ENCODE measurements around the gene REEP6. TPM values are rescaled to one million over a fixed set of nuclear protein-coding genes. Genes with fewer than 3 reads are reported as not detected.

REEP6 gene
- polyA plus RNA-seq, 1 of the 3 experiments (the other 2 are of a cell fraction) = 9.1 TPM

DNA sequence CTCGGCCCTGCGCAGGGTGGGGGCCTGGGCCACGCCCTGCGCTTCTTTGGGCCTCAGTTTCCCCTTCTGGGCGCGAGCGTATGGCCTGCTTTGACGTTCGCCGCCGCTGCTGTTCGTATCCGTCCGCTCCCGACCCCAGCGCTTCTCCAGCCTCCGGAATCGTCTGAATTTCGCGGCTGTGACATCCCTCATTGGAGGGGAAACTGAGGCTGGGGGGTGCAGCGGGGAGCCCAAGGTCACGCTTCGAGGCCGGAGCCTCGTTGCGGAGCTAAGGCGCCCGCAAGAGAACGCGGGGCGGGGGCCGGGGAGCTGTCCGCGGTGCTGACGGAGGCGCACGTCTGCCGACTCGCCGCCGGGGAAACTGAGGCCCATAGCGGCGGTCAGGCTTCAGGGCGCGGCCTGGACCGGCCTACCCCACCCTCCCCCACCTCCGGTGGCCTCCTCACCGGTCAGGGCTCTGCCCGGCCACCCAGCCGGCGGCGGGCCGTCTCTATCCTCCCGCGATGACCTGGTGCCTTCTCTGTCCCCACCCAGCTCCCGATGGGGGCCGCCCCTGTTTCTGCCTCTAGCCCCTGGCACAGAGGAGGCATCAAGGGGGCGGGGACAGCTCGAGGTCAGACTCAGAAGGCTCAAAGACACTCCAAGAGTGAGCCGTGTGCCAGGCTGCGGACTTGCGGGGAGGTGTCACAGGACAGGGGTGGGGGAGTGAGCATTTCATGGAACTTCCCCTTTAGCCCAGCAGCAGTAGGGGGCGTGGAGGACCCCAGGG lies 44.1 kb upstream of the REEP6 start:
- CTCF ChIA-PET = interaction anchor here (1.1 to 1.2 kb wide), 2 partner anchors 10 to 131 kb away, joined by 3 to 4 read pairs; no protein-coding TSS in a partner anchor
- H3F3A ChIP-seq (replicated peaks; ENCODE audit: insufficient read depth) = peaks cover 41% of the 10 kb centered on the region
- peak; percentile 73 for DNase-seq
- H4K20me1 ChIP-seq (ENCODE audit: insufficient read depth) = peaks cover 46% of the 10 kb centered on the region
- H3K79me2 ChIP-seq (ENCODE audit: insufficient read depth) = peaks cover 3% of the 10 kb centered on the region
- peak overlapping the region; percentile 64 to 68 for H3K4me3 ChIP-seq (ENCODE audit: low read depth in 2 of 2, low read length in 1 of 2)
- H3K9ac ChIP-seq = no peak overlapping the region
- peak overlapping the region in 1 of 2 experiments; percentile 58; a peak in 1 of 4 replicates for H3K27ac ChIP-seq (ENCODE audit: low read depth in 2 of 2, low read length in 1 of 2)
- TF ChIP-seq RFX5 (IDR thresholded peaks at IDR 0.05; ENCODE audit: low read length) (no peak), SMC3 (IDR thresholded peaks at IDR 0.05; ENCODE audit: low read depth, low read length) (no peak), GABPA (IDR thresholded peaks at IDR 0.05; ENCODE audit: low read depth) (no peak), YY1 (IDR thresholded peaks at IDR 0.05; ENCODE audit: low read depth) (no peak)
- TF ChIP-seq, protein P1, sequence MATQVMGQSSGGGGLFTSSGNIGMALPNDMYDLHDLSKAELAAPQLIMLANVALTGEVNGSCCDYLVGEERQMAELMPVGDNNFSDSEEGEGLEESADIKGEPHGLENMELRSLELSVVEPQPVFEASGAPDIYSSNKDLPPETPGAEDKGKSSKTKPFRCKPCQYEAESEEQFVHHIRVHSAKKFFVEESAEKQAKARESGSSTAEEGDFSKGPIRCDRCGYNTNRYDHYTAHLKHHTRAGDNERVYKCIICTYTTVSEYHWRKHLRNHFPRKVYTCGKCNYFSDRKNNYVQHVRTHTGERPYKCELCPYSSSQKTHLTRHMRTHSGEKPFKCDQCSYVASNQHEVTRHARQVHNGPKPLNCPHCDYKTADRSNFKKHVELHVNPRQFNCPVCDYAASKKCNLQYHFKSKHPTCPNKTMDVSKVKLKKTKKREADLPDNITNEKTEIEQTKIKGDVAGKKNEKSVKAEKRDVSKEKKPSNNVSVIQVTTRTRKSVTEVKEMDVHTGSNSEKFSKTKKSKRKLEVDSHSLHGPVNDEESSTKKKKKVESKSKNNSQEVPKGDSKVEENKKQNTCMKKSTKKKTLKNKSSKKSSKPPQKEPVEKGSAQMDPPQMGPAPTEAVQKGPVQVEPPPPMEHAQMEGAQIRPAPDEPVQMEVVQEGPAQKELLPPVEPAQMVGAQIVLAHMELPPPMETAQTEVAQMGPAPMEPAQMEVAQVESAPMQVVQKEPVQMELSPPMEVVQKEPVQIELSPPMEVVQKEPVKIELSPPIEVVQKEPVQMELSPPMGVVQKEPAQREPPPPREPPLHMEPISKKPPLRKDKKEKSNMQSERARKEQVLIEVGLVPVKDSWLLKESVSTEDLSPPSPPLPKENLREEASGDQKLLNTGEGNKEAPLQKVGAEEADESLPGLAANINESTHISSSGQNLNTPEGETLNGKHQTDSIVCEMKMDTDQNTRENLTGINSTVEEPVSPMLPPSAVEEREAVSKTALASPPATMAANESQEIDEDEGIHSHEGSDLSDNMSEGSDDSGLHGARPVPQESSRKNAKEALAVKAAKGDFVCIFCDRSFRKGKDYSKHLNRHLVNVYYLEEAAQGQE (IDR thresholded peaks at IDR 0.05; ENCODE audit: low read depth, low read length) = peak; percentile 96
- TF ChIP-seq, protein P2, sequence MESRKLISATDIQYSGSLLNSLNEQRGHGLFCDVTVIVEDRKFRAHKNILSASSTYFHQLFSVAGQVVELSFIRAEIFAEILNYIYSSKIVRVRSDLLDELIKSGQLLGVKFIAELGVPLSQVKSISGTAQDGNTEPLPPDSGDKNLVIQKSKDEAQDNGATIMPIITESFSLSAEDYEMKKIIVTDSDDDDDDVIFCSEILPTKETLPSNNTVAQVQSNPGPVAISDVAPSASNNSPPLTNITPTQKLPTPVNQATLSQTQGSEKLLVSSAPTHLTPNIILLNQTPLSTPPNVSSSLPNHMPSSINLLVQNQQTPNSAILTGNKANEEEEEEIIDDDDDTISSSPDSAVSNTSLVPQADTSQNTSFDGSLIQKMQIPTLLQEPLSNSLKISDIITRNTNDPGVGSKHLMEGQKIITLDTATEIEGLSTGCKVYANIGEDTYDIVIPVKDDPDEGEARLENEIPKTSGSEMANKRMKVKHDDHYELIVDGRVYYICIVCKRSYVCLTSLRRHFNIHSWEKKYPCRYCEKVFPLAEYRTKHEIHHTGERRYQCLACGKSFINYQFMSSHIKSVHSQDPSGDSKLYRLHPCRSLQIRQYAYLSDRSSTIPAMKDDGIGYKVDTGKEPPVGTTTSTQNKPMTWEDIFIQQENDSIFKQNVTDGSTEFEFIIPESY (IDR thresholded peaks at IDR 0.05; ENCODE audit: borderline replicate concordance, low read depth) = no peak
- peaks cover 9 to 13% of the 10 kb centered on the region in 2 experiments for H3K36me3 ChIP-seq (replicated peaks in 1 of 2; ENCODE audit: control insufficient read depth in 1 of 2, insufficient read depth in 2 of 2, low read length in 1 of 2)
- H3K9me3 ChIP-seq = no peaks in the 10 kb centered on the region
- 6% methylated on average over 22 of the region's 63 CpGs for WGBS (ENCODE audit: low lambda C conversion rate)
- H3K4me2 ChIP-seq = peak overlapping the region; percentile 90
- no peaks in the 10 kb centered on the region for H3K9me2 ChIP-seq
- POLR2A ChIA-PET = interaction anchor here (0.9 kb wide), 1 partner anchor 178 kb away, joined by 5 read pairs; the partner anchor contains the start of gene CIRBP
- peaks cover 3 to 37% of the 10 kb centered on the region in 2 experiments; a peak in 2 of 4 replicates for H3K4me1 ChIP-seq (ENCODE audit: control insufficient read depth in 1 of 2, insufficient read depth in 2 of 2, low read depth in 1 of 2, low read length in 1 of 2)
- no peaks in the 10 kb centered on the region for H3K27me3 ChIP-seq (ENCODE audit: insufficient read depth)
- no peak overlapping the region for H2AFZ ChIP-seq (ENCODE audit: low read depth)

DNA sequence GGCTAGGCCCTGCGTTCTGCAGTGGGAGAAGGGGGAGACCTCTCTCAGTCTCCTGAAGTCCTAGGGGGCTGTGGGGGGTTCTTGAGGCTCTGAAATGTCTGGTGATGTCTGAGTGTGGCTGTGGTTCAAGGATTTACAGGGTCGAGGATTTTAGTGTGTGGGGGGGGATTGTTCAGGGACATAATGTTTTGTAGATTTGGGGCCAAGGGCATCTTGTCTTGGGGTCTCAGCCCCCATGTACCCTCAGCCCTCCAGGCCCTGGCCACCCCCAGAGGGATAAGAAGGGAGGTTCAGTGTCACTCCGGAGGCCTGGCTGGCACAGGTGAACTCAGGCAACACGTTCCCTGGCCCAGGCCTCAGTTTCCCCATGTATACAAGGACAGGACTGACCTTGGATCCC lies 43.5 kb upstream of the REEP6 start:
- no peak overlapping the region for H2AFZ ChIP-seq (ENCODE audit: low read depth)
- no peaks in the 10 kb centered on the region for H3K9me2 ChIP-seq
- ChIA-PET CTCF (no interaction called here), POLR2A (interaction anchor here (0.9 kb wide), 1 partner anchor 179 kb away, joined by 5 read pairs; the partner anchor contains the start of gene CIRBP)
- H3K27me3 ChIP-seq (ENCODE audit: insufficient read depth) = no peaks in the 10 kb centered on the region
- no peaks in the 10 kb centered on the region for H3K79me2 ChIP-seq (ENCODE audit: insufficient read depth)
- peaks cover 3 to 8% of the 10 kb centered on the region in 2 experiments for H3K36me3 ChIP-seq (replicated peaks in 1 of 2; ENCODE audit: control insufficient read depth in 1 of 2, insufficient read depth in 2 of 2, low read length in 1 of 2)
- H3K4me2 ChIP-seq = peak overlapping the region; percentile 90; the same call in 1 of the 2 replicates
- H3K4me1 ChIP-seq (ENCODE audit: control insufficient read depth in 1 of 2, insufficient read depth in 2 of 2, low read depth in 1 of 2, low read length in 1 of 2) = peaks cover 3 to 41% of the 10 kb centered on the region in 2 experiments; a peak in 2 of 4 replicates
- H3K9ac ChIP-seq = no peak overlapping the region
- no peak overlapping the region for H3K27ac ChIP-seq (ENCODE audit: low read depth in 2 of 2, low read length in 1 of 2)
- DNase-seq = no peak
- no peaks in the 10 kb centered on the region for H3K9me3 ChIP-seq
- H3K4me3 ChIP-seq (ENCODE audit: low read depth in 2 of 2, low read length in 1 of 2) = peak overlapping the region in 1 of 2 experiments; percentile 64; a peak in 1 of 4 replicates
- H4K20me1 ChIP-seq (ENCODE audit: insufficient read depth) = peaks cover 43% of the 10 kb centered on the region
- WGBS (ENCODE audit: low lambda C conversion rate) = 11% methylated on average over 1 of the region's 4 CpGs
- H3F3A ChIP-seq (replicated peaks; ENCODE audit: insufficient read depth) = peaks cover 34% of the 10 kb centered on the region
- no peak for TF ChIP-seq EP300 (IDR thresholded peaks at IDR 0.05; ENCODE audit: borderline replicate concordance in 1 of 2, low read depth in 1 of 2, low read length in 1 of 2)
- TF ChIP-seq, protein P2 (IDR thresholded peaks at IDR 0.05; ENCODE audit: borderline replicate concordance, low read depth) = no peak
- TF ChIP-seq, protein P3, sequence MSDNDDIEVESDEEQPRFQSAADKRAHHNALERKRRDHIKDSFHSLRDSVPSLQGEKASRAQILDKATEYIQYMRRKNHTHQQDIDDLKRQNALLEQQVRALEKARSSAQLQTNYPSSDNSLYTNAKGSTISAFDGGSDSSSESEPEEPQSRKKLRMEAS (IDR thresholded peaks at IDR 0.05; ENCODE audit: low read depth) = no peak
- no peak for TF ChIP-seq NRF1 (IDR thresholded peaks at IDR 0.05; ENCODE audit: low read depth, low read length)
- no peak for TF ChIP-seq CHD2 (IDR thresholded peaks at IDR 0.05; ENCODE audit: low read length, partially characterized antibody)
- no peak for TF ChIP-seq YY1 (IDR thresholded peaks at IDR 0.05; ENCODE audit: low read depth)
- TF ChIP-seq, protein P4, sequence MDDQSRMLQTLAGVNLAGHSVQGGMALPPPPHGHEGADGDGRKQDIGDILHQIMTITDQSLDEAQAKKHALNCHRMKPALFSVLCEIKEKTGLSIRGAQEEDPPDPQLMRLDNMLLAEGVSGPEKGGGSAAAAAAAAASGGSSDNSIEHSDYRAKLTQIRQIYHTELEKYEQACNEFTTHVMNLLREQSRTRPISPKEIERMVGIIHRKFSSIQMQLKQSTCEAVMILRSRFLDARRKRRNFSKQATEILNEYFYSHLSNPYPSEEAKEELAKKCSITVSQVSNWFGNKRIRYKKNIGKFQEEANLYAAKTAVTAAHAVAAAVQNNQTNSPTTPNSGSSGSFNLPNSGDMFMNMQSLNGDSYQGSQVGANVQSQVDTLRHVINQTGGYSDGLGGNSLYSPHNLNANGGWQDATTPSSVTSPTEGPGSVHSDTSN (IDR thresholded peaks at IDR 0.05) = no peak
- TF ChIP-seq RCOR1 (IDR thresholded peaks at IDR 0.05; ENCODE audit: low read length) = no peak

Measured in SK-N-SH (cell line).